Adrenal gland (tissue), 12 donors: ENCODE results near the gene MGAT5B. TPM values are rescaled to one million over a fixed set of nuclear protein-coding genes. Genes with fewer than 3 reads are reported as not detected.

Source experiments
- DNase-seq, 7 donors: peaks; one replicate each; pipeline ENCODE4 v3.0.0-alpha.2; 2019 to 2020
- H3K27ac ChIP-seq, 5 donors: fragments of 200-600 bp; sonication (generic) in 4 of 5; 1 replicate in 3 of 5; 2 replicates in 2 of 5; pipeline versions ENCODE4 v1.5.1 to v1.8.0; 2016 to 2020; ENCODE audit warnings: mild to moderate bottlenecking in 1 of 5
- H3K27me3 ChIP-seq: fragments of 200-600 bp; 2 replicates; pipeline ENCODE4 v1.8.0; 2021
- H3K36me3 ChIP-seq, 2 donors: fragments of 200-600 bp; replicated peaks in 1 of 2; 1 replicate in 1 of 2; 2 replicates in 1 of 2; pipeline versions ENCODE4 v1.5.1 to v1.8.0; 2018 to 2022
- H3K4me1 ChIP-seq, 2 donors: fragments of 200-600 bp; replicated peaks in 1 of 2; 1 replicate in 1 of 2; 2 replicates in 1 of 2; pipeline versions ENCODE4 v1.5.1 to v1.8.0; 2018 to 2021
- H3K4me3 ChIP-seq, 4 donors: fragments of 200-600 bp; sonication (generic) in 3 of 4; one replicate each; pipeline ENCODE4 v1.5.1; 2016 to 2018
- H3K9me3 ChIP-seq, 3 donors: fragments of 200-600 bp; sonication (generic) in 1 of 3; replicated peaks in 1 of 3; 1 replicate in 2 of 3; 2 replicates in 1 of 3; pipeline versions ENCODE4 v1.5.1 to v1.8.0; 2016 to 2021
- POLR2A ChIP-seq, 2 donors: fragments of 450-650 bp; IDR thresholded peaks; one replicate each; pipeline ENCODE4 v1.6.1; 2017; ENCODE audit warnings: antibody characterized with exemption in 2 of 2, mild to moderate bottlenecking in 2 of 2, moderate library complexity in 1 of 2
- WGBS, 4 donors: extraction: QIAGEN DNeasy Blood & Tissue Kit in 2 of 4; methylation state at CpG; one replicate each; pipeline versions ENCODE4 v1.1.5 to v1.1.7; 2013 to 2017; 5-methylcytosine and 5-hydroxymethylcytosine counted together
- intact Hi-C, 2 donors: fragments of 100-400 bp; cut with DNase I; formaldehyde crosslinking; loops; one replicate each; pipeline versions ENCODE4 v1.14.1 to v1.15.0; 2022 to 2023
- polyA plus RNA-seq, 3 donors: library from polyadenylated mRNA; stranded (reverse); fragments of 200-250 nt in 2 of 3; fragments of 350-450 nt in 1 of 3; fragmentation: Illumina TruSeq in 1 of 3; extraction: RNeasy Lipid Tissue Mini Kit (QIAGEN cat#74804) in 1 of 3; gene quantifications; one replicate each; pipeline ENCODE4 v1.2.3, GENCODE V29; 2013 to 2014
- total RNA-seq, 9 donors: library from RNA; depleted of rRNA in 4 of 9; stranded (reverse); fragments of >200 nt in 4 of 9; fragments of 120-200 nt in 1 of 9; fragmentation: NEBNext Ultra II Directional in 1 of 9; extraction: Animal tissue kit (Norgen Biotek cat#: 25700) in 1 of 9; gene quantifications; one replicate each; pipeline versions ENCODE4 v1.1.0 to v1.2.4, GENCODE V29; 2013 to 2023
- TF ChIP-seq, protein P1 (sequence below), 6 experiments: fragments of 450-650 bp in 4 of 6; fragments of 200-600 bp in 2 of 6; sonication (generic) in 1 of 6; IDR thresholded peaks; 1 replicate in 5 of 6; 2 replicates in 1 of 6; pipeline versions ENCODE4 v1.5.1 to v1.8.0; 2016 to 2021; ENCODE audit warnings: antibody characterized with exemption in 6 of 6, mild to moderate bottlenecking in 2 of 6, moderate library complexity in 1 of 6
- donor health status: healthy with polysubstance abuse.
- donor health status: Bipolar disorder and iron deficiency.
- donor health status: DM: yes; HTN: yes; CAD: no.
- donor health status: DM: no; HTN: no; CAD: no.
- donor health status: DM: no; HTN: no; CAD: no.
- donor health status: DM: yes; HTN: yes; CAD: no.

MGAT5B gene
- total and polyA plus RNA-seq, 12 donors: 0.24 to 1.0 (median 0.70) TPM; not detected in 1

DNA sequence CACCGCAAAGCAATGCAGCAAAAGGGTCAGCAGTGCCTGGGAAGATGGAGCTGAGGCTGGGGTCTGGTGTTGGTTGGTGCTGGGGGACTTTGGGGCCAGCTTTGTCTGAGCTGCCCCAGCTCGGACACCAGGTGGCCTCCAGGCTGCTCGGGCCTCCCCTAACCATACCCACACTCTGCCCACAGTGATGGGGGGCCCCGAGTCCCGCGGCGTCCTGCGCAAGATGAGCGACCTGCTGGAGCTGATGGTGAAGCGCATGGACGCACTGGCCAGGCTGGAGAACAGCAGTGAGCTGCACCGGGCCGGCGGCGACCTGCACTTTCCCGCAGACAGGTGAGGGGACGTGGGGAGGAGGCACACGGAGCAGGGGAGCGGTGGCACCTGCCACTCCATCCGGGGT is 13.8 kb downstream of the MGAT5B start:
- Histone ChIP-seq H3K4me3 (no peak overlapping the region), H3K27me3 (no peaks in the 10 kb centered on the region), H3K36me3 (no peaks in the 10 kb centered on the region), H3K9me3 (no peaks in the 10 kb centered on the region), H3K4me1 (no peaks in the 10 kb centered on the region), H3K27ac (no peak overlapping the region)
- intact Hi-C loops: no loop called here
- WGBS, 4 donors: 67 to 92% (median 88%) methylated on average over 3 to 20 of the region's 20 CpGs
- TF ChIP-seq POLR2A (IDR thresholded peaks at IDR 0.05): no peak
- TF ChIP-seq, protein P1, sequence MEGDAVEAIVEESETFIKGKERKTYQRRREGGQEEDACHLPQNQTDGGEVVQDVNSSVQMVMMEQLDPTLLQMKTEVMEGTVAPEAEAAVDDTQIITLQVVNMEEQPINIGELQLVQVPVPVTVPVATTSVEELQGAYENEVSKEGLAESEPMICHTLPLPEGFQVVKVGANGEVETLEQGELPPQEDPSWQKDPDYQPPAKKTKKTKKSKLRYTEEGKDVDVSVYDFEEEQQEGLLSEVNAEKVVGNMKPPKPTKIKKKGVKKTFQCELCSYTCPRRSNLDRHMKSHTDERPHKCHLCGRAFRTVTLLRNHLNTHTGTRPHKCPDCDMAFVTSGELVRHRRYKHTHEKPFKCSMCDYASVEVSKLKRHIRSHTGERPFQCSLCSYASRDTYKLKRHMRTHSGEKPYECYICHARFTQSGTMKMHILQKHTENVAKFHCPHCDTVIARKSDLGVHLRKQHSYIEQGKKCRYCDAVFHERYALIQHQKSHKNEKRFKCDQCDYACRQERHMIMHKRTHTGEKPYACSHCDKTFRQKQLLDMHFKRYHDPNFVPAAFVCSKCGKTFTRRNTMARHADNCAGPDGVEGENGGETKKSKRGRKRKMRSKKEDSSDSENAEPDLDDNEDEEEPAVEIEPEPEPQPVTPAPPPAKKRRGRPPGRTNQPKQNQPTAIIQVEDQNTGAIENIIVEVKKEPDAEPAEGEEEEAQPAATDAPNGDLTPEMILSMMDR (IDR thresholded peaks at IDR 0.05): no peak
- DNase-seq: no peak

DNA sequence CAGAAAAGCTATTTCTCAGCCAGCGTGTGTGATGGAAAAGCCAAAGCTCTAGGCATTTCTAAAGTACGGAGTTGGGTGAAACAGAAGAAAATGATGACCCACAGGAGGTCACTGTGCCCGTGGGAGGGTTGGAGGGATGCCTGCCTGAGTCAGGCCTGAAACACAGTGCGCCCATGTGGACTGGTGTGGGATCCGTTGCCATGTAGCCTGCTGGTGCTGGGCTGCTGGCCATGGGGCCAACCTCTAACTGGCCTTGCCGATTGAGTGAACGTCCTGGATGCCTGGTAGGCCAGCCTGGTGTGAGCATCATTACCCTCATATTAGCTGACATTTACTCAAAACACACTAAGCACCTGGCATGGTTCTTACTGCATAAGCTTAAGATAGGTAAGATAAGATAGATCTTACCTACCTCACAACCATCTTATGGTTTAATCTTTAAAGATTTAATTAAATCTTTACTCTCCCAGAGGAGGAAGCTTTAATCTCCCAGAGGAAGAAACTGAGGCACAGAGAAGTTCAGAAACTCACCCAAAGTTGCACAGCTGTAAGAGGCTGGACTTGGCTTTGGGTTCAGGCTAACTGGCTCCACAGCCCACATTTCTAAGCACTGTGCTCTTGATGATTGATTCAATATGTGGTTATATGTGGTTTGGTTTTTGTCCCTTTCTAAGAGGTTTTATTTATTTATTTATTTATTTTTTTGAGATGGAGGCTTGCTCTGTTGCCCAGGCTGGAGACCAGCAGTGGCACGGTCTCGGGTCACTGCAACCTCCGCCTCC is 15.7 kb downstream of the MGAT5B start:
- intact Hi-C loops: no loop called here
- no peak for TF ChIP-seq POLR2A (IDR thresholded peaks at IDR 0.05)
- TF ChIP-seq, protein P1 (IDR thresholded peaks at IDR 0.05): no peak
- no peak for DNase-seq
- Histone ChIP-seq H3K27me3 (no peaks in the 10 kb centered on the region), H3K36me3 (no peaks in the 10 kb centered on the region), H3K27ac (no peak overlapping the region), H3K4me3 (no peak overlapping the region), H3K4me1 (no peaks in the 10 kb centered on the region), H3K9me3 (no peaks in the 10 kb centered on the region)
- WGBS, 4 donors: 75 to 84% (median 80%) methylated on average over 10 of the region's 10 CpGs

DNA sequence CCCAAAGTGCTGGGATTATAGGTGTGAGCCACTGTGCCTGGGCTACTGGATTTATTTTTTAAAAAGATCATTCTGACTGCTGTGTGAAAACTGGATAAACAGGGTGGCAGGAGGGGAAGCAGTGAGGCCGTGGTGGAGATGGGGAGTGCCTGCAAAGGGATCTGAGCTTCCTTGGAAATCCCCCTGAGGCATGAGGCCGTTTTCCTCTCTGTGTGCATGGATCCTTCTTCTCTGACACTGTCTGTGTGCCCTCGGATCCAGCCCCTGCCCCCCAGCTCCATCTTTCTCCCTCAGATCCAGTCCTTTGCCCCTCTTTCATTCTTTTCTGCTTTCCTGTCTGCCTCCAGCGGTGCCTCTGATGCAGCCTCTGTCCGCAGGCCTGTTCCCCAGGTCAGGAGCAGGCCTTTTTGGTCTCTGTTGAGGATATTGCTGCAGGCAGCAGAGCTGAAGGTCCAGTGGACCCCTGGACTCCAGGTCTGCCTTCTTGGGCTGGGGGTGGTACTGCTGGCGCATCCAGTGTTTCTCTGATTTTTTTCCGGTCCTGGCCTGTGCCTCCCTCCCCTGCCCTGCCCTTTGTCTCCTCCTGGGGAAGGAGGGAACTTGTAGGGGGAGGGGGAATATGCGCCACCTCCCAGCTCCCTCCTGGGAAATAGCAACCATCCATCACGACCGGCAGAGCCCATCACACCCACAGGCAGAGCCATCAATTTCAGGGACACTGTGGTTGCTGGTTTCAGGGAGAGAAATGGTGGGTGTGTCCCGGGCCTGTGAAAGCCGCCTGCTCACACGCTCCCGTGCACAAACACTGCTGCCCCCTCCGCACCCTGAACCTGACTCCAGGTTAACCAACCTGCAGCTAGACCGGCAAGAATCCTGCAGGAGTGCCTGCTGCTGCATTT is 17.0 kb downstream of the MGAT5B start:
- Histone ChIP-seq H3K4me1 (no peaks in the 10 kb centered on the region), H3K4me3 (no peak overlapping the region), H3K36me3 (no peaks in the 10 kb centered on the region), H3K27me3 (no peaks in the 10 kb centered on the region), H3K9me3 (no peaks in the 10 kb centered on the region), H3K27ac (no peak overlapping the region)
- no peak for DNase-seq
- intact Hi-C loops: no loop called here
- no peak for TF ChIP-seq POLR2A (IDR thresholded peaks at IDR 0.05)
- TF ChIP-seq, protein P1 (IDR thresholded peaks at IDR 0.05): no peak
- WGBS, 4 donors: 62 to 74% (median 69%) methylated on average over 9 to 16 of the region's 16 CpGs

GRCh38 chr17:76885894-76886290 is 17.7 kb downstream of the MGAT5B start:
- Histone ChIP-seq H3K4me1 (no peaks in the 10 kb centered on the region), H3K4me3 (no peak overlapping the region), H3K36me3 (no peaks in the 10 kb centered on the region), H3K27ac (no peak overlapping the region), H3K27me3 (no peaks in the 10 kb centered on the region), H3K9me3 (no peaks in the 10 kb centered on the region)
- DNase-seq: no peak
- WGBS, 4 donors: 73 to 78% (median 76%) methylated on average over 5 of the region's 5 CpGs
- TF ChIP-seq, protein P1 (IDR thresholded peaks at IDR 0.05): no peak
- no peak for TF ChIP-seq POLR2A (IDR thresholded peaks at IDR 0.05)
- intact Hi-C loops: no loop called here
